ENCODE data around the gene CUEDC2. TPM values are rescaled to one million over a fixed set of nuclear protein-coding genes. Genes with fewer than 3 reads are reported as not detected.

CUEDC2 gene
- total RNA-seq, 2 donors from 2014 or later, result 61.8 to 66.3 TPM

GRCh38 chr10:102389894-102390293 lies 42.5 kb downstream of the CUEDC2 start:
- DNase-seq (no peak), ATAC-seq (no peak)
- intact Hi-C loops (cut with DNase I), result loop anchor here (5.0 to 10.0 kb wide), 3 partner anchors 85 to 192 kb away; no protein-coding TSS in a partner anchor

GRCh38 chr10:102384606-102385429 lies 47.6 kb downstream of the CUEDC2 start:
- intact Hi-C loops (cut with DNase I), result loop anchor here in 1 of 2 donors (10.0 kb wide), 1 partner anchor 90 kb away; no protein-coding TSS in a partner anchor
- no peak for DNase-seq
- peak; percentile 56 to 83 for ATAC-seq

- intact Hi-C loops (cut with DNase I), result loop anchor here in 1 of 2 donors (10.0 kb wide), 1 partner anchor 91 kb away; no protein-coding TSS in a partner anchor
- ATAC-seq, result no peak
These were observed 48.3 kb downstream of the CUEDC2 start for GRCh38 chr10:102384053-102384452.

GRCh38 chr10:102382871-102383270 lies 49.5 kb downstream of the CUEDC2 start:
- intact Hi-C loops (cut with DNase I), result loop anchor here in 1 of 2 donors (10.0 kb wide), 1 partner anchor 92 kb away; no protein-coding TSS in a partner anchor
- ATAC-seq, result no peak
- no peak for DNase-seq

More at GRCh38 chr10:102384053-102384452, 48.3 kb downstream of the CUEDC2 start:
- no peak for DNase-seq

GRCh38 chr10:102381983-102382382 lies 50.4 kb downstream of the CUEDC2 start:
- ATAC-seq (no peak), DNase-seq (no peak)
- intact Hi-C loops (cut with DNase I), result loop anchor here in 1 of 2 donors (10.0 kb wide), 1 partner anchor 93 kb away; no protein-coding TSS in a partner anchor

- DNase-seq, result no peak
- no peak for ATAC-seq
- intact Hi-C loops (cut with DNase I), result no loop called here
These were observed 53.0 kb downstream of the CUEDC2 start for GRCh38 chr10:102379383-102379782.

GRCh38 chr10:102376901-102377300 lies 55.5 kb downstream of the CUEDC2 start:
- intact Hi-C loops (cut with DNase I), result no loop called here
- ATAC-seq (no peak), DNase-seq (no peak)

GRCh38 chr10:102375867-102376266 lies 56.5 kb downstream of the CUEDC2 start:
- intact Hi-C loops (cut with DNase I), result no loop called here
- no peak for DNase-seq
- peak in 1 of 2 donors; percentile 57 for ATAC-seq

GRCh38 chr10:102375250-102375649 lies 57.1 kb downstream of the CUEDC2 start:
- intact Hi-C loops (cut with DNase I), result no loop called here
- DNase-seq (no peak), ATAC-seq (peak in 1 of 2 donors; percentile 19)

Small RNA genes lying within 50 kb of the gene (microRNA-seq; reads per million reads assigned to microRNA genes)
- 1,228 to 1,710 reads per million in 2 donors for gene MIR146B

Other genes with a start within 250 kb of the CUEDC2 start
- 1 to 10 TPM in 1 of 2 donors, not detected in 1; 1.3 TPM for gene ELOVL3, start 206.3 kb downstream of the CUEDC2 start, total RNA-seq
- gene PITX3, start 191.1 kb downstream of the CUEDC2 start, total RNA-seq, result not detected
- gene GBF1, start 187.0 kb downstream of the CUEDC2 start, total RNA-seq, result 10 to 100 TPM; 27.6 to 32.4 TPM
- gene NFKB2, start 36.9 kb downstream of the CUEDC2 start, total RNA-seq, result 10 to 100 TPM; 16.1 to 24.9 TPM
- 1 to 10 TPM; 2.3 to 3.4 TPM for gene PSD, start 13.8 kb downstream of the CUEDC2 start, total RNA-seq
- gene FBXL15, start 11.7 kb downstream of the CUEDC2 start, total RNA-seq, result 10 to 100 TPM; 13.1 to 14.0 TPM
- not detected for gene C10orf95, start 19.0 kb upstream of the CUEDC2 start, total RNA-seq
- gene ACTR1A, start 70.1 kb upstream of the CUEDC2 start, total RNA-seq, result 100 to 1,000 TPM in 1 of 2 donors, 10 to 100 TPM in 1; 89.2 to 101 TPM
- gene SUFU, start 71.4 kb upstream of the CUEDC2 start, total RNA-seq, result 1 to 10 TPM; 6.6 to 9.2 TPM
- gene TRIM8, start 211.9 kb upstream of the CUEDC2 start, total RNA-seq, result 100 to 1,000 TPM; 104 to 108 TPM